ENCODE results near the gene TNFRSF1A. TPM values are rescaled to one million over a fixed set of nuclear protein-coding genes. Genes with fewer than 3 reads are reported as not detected.

Gene TNFRSF1A
- total RNA-seq, 6 donors from 2014 or later: 140 to 425 (median 202) TPM

DNA sequence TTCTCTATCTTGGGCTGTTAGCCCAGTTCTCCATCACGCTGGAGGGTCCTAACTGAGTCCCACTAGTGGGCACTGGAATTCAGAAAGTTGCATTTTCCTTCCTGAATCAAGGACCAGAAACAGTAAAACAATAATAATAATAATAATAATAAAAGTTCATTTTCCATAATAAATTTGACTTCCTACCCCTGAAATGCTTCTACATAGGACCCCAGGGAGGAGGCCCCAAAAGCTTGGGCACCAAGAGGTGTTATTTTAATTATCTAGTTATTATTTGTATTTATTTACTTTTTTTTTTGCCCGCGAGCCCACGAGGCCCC is 21.1 kb upstream of the TNFRSF1A start:
- Histone ChIP-seq H3K4me3 (peak overlapping the region in 3 of 4 donors; percentile 49 to 64 (median 53)), H3K27me3 (no peaks in the 10 kb centered on the region), H3K4me1 (peaks cover 40 to 66% (median 58%) of the 10 kb centered on the region in 4 donors), H3K9me3 (no peaks in the 10 kb centered on the region), H3K27ac (peak overlapping the region; percentile 89 to 96 (median 95)), H3K36me3 (no peaks in the 10 kb centered on the region)
- DNase-seq (no peak), ATAC-seq (ENCODE audit: low FRiP score in 2 of 2) (no peak)
- WGBS, 2 donors: 10 to 19% methylated on average over 4 of the region's 4 CpGs
- TF ChIP-seq EP300 (IDR thresholded peaks at IDR 0.05) (no peak), POLR2AphosphoS5 (IDR thresholded peaks at IDR 0.05) (no peak), POLR2A (IDR thresholded peaks at IDR 0.05) (no peak)
- TF ChIP-seq, protein P1, sequence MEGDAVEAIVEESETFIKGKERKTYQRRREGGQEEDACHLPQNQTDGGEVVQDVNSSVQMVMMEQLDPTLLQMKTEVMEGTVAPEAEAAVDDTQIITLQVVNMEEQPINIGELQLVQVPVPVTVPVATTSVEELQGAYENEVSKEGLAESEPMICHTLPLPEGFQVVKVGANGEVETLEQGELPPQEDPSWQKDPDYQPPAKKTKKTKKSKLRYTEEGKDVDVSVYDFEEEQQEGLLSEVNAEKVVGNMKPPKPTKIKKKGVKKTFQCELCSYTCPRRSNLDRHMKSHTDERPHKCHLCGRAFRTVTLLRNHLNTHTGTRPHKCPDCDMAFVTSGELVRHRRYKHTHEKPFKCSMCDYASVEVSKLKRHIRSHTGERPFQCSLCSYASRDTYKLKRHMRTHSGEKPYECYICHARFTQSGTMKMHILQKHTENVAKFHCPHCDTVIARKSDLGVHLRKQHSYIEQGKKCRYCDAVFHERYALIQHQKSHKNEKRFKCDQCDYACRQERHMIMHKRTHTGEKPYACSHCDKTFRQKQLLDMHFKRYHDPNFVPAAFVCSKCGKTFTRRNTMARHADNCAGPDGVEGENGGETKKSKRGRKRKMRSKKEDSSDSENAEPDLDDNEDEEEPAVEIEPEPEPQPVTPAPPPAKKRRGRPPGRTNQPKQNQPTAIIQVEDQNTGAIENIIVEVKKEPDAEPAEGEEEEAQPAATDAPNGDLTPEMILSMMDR (IDR thresholded peaks at IDR 0.05): peak in 1 of 6 experiments; percentile 12

DNA sequence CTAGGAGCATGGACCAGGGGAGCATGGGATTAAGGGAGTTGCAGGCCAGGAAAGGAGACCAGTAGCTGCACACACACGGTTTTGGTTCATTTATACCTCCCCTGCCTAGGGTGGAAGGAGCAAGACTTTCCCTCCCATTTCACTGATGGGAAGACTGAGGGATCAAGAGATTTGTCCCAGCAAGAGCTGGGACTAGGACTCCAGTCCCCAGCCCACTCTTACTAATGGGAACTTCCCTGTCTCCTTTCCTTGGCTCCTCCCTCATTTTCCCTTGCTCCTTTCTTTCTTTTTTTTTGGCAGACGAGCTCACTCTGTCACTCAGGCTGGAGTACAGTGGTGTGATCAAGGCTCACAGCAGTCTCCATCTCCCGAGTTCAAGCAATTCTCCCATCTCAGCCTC is 20.5 kb upstream of the TNFRSF1A start:
- DNase-seq (no peak), ATAC-seq (ENCODE audit: low FRiP score in 2 of 2) (no peak)
- TF ChIP-seq, protein P1 (IDR thresholded peaks at IDR 0.05): no peak
- TF ChIP-seq POLR2AphosphoS5 (IDR thresholded peaks at IDR 0.05) (no peak), EP300 (IDR thresholded peaks at IDR 0.05) (no peak), POLR2A (IDR thresholded peaks at IDR 0.05) (no peak)
- WGBS, 2 donors: 42 to 64% methylated on average over 3 of the region's 3 CpGs
- no peaks in the 10 kb centered on the region for H3K36me3 ChIP-seq
- H3K4me3 ChIP-seq: no peak overlapping the region
- H3K4me1 ChIP-seq: peaks cover 34 to 61% (median 54%) of the 10 kb centered on the region in 4 donors
- H3K27ac ChIP-seq: peak overlapping the region; percentile 89 to 96 (median 95)
- no peaks in the 10 kb centered on the region for H3K9me3 ChIP-seq
- H3K27me3 ChIP-seq: no peaks in the 10 kb centered on the region

DNA sequence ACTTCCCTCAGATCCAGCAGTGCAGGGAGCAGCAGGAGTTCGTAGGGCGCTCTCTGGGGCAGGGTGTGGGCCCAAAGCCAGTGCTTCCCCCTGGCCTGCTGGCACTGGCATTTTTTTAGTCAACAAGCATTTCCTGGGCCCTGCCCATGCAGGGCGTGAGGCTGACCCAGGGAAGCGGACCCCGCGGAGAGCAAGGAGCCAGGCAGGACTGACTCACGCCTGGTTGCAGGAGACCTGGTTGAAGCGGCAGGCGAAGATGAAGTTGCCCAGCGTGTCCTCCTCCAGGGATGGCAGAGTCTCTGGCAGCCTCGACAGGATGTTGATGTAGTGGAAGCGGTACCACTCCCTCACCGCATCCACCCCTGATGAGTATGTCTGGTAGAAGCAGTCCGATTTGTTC is 20.0 kb upstream of the TNFRSF1A start:
- Histone ChIP-seq H3K4me3 (no peak overlapping the region), H3K27me3 (no peaks in the 10 kb centered on the region), H3K4me1 (peaks cover 32 to 58% (median 53%) of the 10 kb centered on the region in 4 donors), H3K36me3 (no peaks in the 10 kb centered on the region), H3K27ac (peak overlapping the region; percentile 89 to 96 (median 95)), H3K9me3 (no peaks in the 10 kb centered on the region)
- TF ChIP-seq POLR2AphosphoS5 (IDR thresholded peaks at IDR 0.05): peak; percentile 60 to 72
- TF ChIP-seq, protein P1 (IDR thresholded peaks at IDR 0.05): no peak
- TF ChIP-seq POLR2A (IDR thresholded peaks at IDR 0.05): peak in 1 of 4 donors; percentile 34
- TF ChIP-seq EP300 (IDR thresholded peaks at IDR 0.05): peak in 2 of 4 donors; percentile 62 to 78
- ATAC-seq (ENCODE audit: low FRiP score in 2 of 2) (peak; percentile 25 to 56), DNase-seq (peak; percentile 79 to 80)
- WGBS, 2 donors: 45 to 59% methylated on average over 5 to 14 of the region's 14 CpGs

DNA sequence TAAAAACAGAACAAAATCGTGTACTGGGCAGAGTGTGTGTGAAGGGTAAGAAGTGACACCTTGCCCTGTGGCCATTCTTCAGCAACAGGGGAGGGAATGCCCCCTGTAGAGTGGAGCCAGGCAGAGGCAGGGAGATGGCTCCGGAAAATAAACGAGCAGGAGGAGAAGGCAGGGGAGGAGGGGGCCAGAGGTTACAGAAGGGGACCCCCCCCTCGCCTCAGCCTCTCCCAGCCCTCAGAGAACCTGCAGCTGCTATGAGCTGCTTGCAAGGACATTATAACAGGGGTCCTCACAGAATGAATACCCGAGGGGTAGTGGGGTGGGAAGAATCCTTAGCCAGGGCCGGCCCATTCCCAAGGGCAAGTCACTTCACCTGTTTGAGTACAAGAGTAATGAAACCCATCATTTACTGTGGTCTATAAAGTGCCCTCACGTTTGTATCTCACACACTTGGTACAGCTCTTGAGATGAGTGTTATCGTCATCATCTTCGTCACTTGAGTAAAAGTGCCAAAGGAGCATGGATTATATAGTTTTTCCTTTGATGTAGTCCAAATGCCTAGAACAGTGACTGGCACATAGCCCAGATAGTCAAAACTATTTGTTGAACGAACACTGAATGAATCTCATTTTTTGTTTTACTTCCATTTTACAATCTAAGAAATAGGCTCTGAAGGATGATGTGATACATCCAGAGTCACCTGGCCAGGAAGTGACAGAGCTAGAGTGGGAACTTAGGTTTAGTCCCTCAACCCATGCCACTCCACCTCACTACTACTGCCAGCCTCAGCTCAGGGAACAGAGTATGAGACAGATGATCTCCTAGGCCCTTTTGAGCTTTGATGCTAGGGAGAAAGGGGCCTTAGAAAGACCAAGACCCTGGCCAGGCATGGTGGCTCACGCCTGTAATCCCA is 19.0 kb upstream of the TNFRSF1A start:
- 63% methylated on average over 11 of the region's 11 CpGs for WGBS, 2 donors
- ATAC-seq (ENCODE audit: low FRiP score in 2 of 2) (peak in 1 of 2 donors; percentile 39), DNase-seq (no peak)
- peaks cover 34 to 62% (median 53%) of the 10 kb centered on the region in 4 donors for H3K4me1 ChIP-seq
- H3K27ac ChIP-seq: peak overlapping the region; percentile 64 to 96 (median 92)
- TF ChIP-seq EP300 (IDR thresholded peaks at IDR 0.05): peak in 2 of 4 donors; percentile 49 to 86
- TF ChIP-seq POLR2AphosphoS5 (IDR thresholded peaks at IDR 0.05): peak in 1 of 2 donors; percentile 80
- TF ChIP-seq POLR2A (IDR thresholded peaks at IDR 0.05): no peak
- TF ChIP-seq, protein P1 (IDR thresholded peaks at IDR 0.05): no peak
- H3K27me3 ChIP-seq: no peaks in the 10 kb centered on the region
- H3K9me3 ChIP-seq: no peaks in the 10 kb centered on the region
- peaks cover 0 to 6% (median 3%) of the 10 kb centered on the region in 4 donors for H3K36me3 ChIP-seq
- no peak overlapping the region for H3K4me3 ChIP-seq

All from upper lobe of left lung (tissue), 6 donors.